ENCODE results near the gene DDHD1. TPM values are rescaled to one million over a fixed set of nuclear protein-coding genes. Genes with fewer than 3 reads are reported as not detected.

Gene DDHD1
- total RNA-seq, 1 donor: 30.0 TPM

DNA sequence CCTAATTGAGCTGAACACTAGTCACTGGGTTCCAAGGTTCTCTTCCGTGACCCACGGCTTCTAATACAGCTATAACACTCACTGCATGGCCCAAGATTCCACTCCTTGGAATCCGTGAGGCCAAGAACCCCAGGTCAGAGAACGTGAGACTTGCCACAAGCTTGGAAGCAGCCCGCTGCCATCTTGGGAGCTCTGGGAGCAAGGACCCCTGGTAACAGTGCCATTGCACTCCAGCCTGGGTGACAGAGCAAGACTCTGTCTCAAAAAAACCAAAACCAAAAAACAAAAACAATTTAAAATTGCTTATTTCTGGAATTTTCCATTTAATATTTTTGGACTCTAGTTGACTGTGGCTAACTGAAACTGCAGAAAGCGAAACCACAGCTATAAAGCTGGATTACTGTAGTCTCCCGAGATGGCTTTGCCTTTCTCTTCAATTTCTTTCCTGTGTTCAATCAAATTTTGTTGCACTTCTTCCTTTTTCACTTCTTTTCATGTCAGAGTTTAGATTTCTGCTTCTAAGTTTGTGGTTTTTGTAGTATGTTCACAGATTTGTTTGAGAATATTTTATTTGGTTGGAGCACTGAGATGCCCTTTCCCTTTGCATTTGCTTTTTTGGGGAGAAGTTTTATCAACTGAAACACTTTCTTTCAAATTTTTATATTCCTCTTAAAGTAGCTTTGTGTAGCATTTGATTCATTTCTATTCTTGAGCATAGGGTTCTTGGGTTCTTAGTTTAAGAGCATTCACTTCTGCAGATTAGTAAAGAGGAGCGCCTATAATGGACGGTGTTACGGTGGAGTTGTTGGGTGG lies 44.6 kb downstream of the DDHD1 start:
- Histone ChIP-seq H3K4me1 (ENCODE audit: insufficient read depth, low read length) (peaks cover 16% of the 10 kb centered on the region), H3K27me3 (ENCODE audit: insufficient read depth, low read length) (no peaks in the 10 kb centered on the region), H3K79me2 (ENCODE audit: insufficient read depth, low read length) (peaks cover 39% of the 10 kb centered on the region), H3K27ac (ENCODE audit: low read depth, low read length) (peak overlapping the region; percentile 92), H3K36me3 (ENCODE audit: insufficient read depth, low read length) (no peaks in the 10 kb centered on the region), H3K4me2 (ENCODE audit: insufficient read depth, low read length) (peak overlapping the region; percentile 96), H3K4me3 (ENCODE audit: insufficient read depth, low read length) (peak overlapping the region; percentile 75), H3K9me3 (ENCODE audit: low read depth, low read length) (no peaks in the 10 kb centered on the region), H2AFZ (ENCODE audit: low read length) (peak overlapping the region; percentile 96), H4K20me1 (ENCODE audit: insufficient read depth, low read length) (no peaks in the 10 kb centered on the region)
- no peak for TF ChIP-seq CTCF (IDR thresholded peaks at IDR 0.05; ENCODE audit: extremely low read depth, low read depth, low read length)
- no peak for DNase-seq (ENCODE audit: insufficient read length, low spot score, missing footprints)

- H3K4me3 ChIP-seq (ENCODE audit: insufficient read depth, low read length): no peak overlapping the region
- no peaks in the 10 kb centered on the region for H3K36me3 ChIP-seq (ENCODE audit: insufficient read depth, low read length)
- H3K9me3 ChIP-seq (ENCODE audit: low read depth, low read length): no peaks in the 10 kb centered on the region
- H3K79me2 ChIP-seq (ENCODE audit: insufficient read depth, low read length): peaks cover 34% of the 10 kb centered on the region
- H3K4me1 ChIP-seq (ENCODE audit: insufficient read depth, low read length): peaks cover 16% of the 10 kb centered on the region
- no peak for TF ChIP-seq CTCF (IDR thresholded peaks at IDR 0.05; ENCODE audit: extremely low read depth, low read depth, low read length)
- DNase-seq (ENCODE audit: insufficient read length, low spot score, missing footprints): no peak
- no peak overlapping the region for H2AFZ ChIP-seq (ENCODE audit: low read length)
- no peaks in the 10 kb centered on the region for H3K27me3 ChIP-seq (ENCODE audit: insufficient read depth, low read length)
- no peak overlapping the region for H3K4me2 ChIP-seq (ENCODE audit: insufficient read depth, low read length)
- no peaks in the 10 kb centered on the region for H4K20me1 ChIP-seq (ENCODE audit: insufficient read depth, low read length)
- H3K27ac ChIP-seq (ENCODE audit: low read depth, low read length): no peak overlapping the region
Measured at GRCh38 chr14:53106768-53107167, 46.4 kb downstream of the DDHD1 start.

DNA sequence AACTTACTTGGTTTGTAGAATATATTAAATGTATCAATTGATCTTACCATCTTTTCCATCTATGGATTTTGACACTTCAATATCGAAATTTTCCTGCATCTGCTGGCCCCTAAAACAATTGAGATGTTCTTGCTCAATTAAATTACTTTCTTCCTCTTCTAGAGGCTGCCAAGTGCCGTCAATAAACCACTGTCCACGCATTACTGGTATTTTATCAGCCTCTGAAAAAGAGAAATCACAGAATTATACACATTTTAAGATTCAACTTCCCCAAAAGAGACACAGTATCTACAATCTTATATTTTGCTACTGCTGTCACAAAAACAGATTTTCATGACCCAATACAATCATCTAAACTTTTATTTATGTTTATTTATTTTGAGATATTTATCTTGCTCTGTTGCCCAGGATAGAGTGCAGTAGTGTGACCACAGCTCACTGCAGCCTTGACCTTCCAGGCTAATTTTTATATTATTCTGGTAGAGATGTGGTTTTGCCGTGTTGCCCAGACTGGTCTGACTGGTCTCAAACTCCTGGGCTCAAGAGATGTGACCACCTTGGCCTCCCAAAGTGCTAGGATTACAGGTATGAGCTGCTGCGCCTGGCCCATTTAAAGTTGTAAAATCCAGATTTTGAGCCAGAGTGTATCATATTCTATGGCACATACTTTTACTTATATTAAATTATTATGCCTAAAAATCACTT lies 49.3 kb downstream of the DDHD1 start:
- no peak overlapping the region for H2AFZ ChIP-seq (ENCODE audit: low read length)

More for the DNA sequence above, 49.3 kb downstream of the DDHD1 start:
- no peak for TF ChIP-seq CTCF (IDR thresholded peaks at IDR 0.05; ENCODE audit: extremely low read depth, low read depth, low read length)
- no peak overlapping the region for H3K27ac ChIP-seq (ENCODE audit: low read depth, low read length)
- H3K9me3 ChIP-seq (ENCODE audit: low read depth, low read length): no peaks in the 10 kb centered on the region
- H4K20me1 ChIP-seq (ENCODE audit: insufficient read depth, low read length): no peaks in the 10 kb centered on the region
- peaks cover 4% of the 10 kb centered on the region for H3K4me1 ChIP-seq (ENCODE audit: insufficient read depth, low read length)
- no peak overlapping the region for H3K4me2 ChIP-seq (ENCODE audit: insufficient read depth, low read length)
- H3K4me3 ChIP-seq (ENCODE audit: insufficient read depth, low read length): no peak overlapping the region
- no peak for DNase-seq (ENCODE audit: insufficient read length, low spot score, missing footprints)
- H3K36me3 ChIP-seq (ENCODE audit: insufficient read depth, low read length): no peaks in the 10 kb centered on the region
- H3K27me3 ChIP-seq (ENCODE audit: insufficient read depth, low read length): no peaks in the 10 kb centered on the region
- H3K79me2 ChIP-seq (ENCODE audit: insufficient read depth, low read length): peaks cover 14% of the 10 kb centered on the region

All from osteoblast (primary cell).